Stimulated activated CD4-positive, alpha-beta T cell treated with anti-CD3 and anti-CD28 coated beads, TNF-alpha, amount 100 ng/mL, for 1 hour (primary cell): Measurements from ENCODE around the gene LUZP2.

ENCODE experiments used
- DNase-seq, 3 donors: peaks; one replicate each; pipeline ENCODE4 v3.0.0-alpha.2; 2020; ENCODE audit warnings: low read depth in 3 of 3, low spot score in 1 of 3

The LUZP2 gene

GRCh38 chr11:24628224-24628776 lies 131.4 kb downstream of the LUZP2 start:
- no peak for DNase-seq

GRCh38 chr11:24634606-24635160 lies 137.8 kb downstream of the LUZP2 start:
- no peak for DNase-seq

GRCh38 chr11:24635588-24636290 lies 138.9 kb downstream of the LUZP2 start:
- DNase-seq, result no peak

- no peak for DNase-seq
Measured at GRCh38 chr11:24636291-24636629, 139.4 kb downstream of the LUZP2 start.

- no peak for DNase-seq
Measured at GRCh38 chr11:24637520-24637919, 140.7 kb downstream of the LUZP2 start.

GRCh38 chr11:24642648-24643047 lies 145.8 kb downstream of the LUZP2 start:
- DNase-seq, result no peak

- DNase-seq, result no peak
Measured at GRCh38 chr11:24645563-24645962, 148.7 kb downstream of the LUZP2 start.

- no peak for DNase-seq
Measured at GRCh38 chr11:24651873-24652272, 155.0 kb downstream of the LUZP2 start.

GRCh38 chr11:24653901-24654300 lies 157.0 kb downstream of the LUZP2 start:
- no peak for DNase-seq

GRCh38 chr11:24661331-24661730 lies 164.5 kb downstream of the LUZP2 start:
- DNase-seq, result no peak

- DNase-seq, result no peak
Measured at GRCh38 chr11:24664399-24664798, 167.5 kb downstream of the LUZP2 start.

- DNase-seq, result no peak
Measured at GRCh38 chr11:24667353-24667968, 170.6 kb downstream of the LUZP2 start.

- no peak for DNase-seq
Measured at GRCh38 chr11:24678703-24679348, 182.0 kb downstream of the LUZP2 start.

- DNase-seq, result no peak
Measured at GRCh38 chr11:24679821-24680351, 183.0 kb downstream of the LUZP2 start.

GRCh38 chr11:24683583-24683982 lies 186.7 kb downstream of the LUZP2 start:
- no peak for DNase-seq

GRCh38 chr11:24685821-24686220 lies 189.0 kb downstream of the LUZP2 start:
- no peak for DNase-seq

GRCh38 chr11:24687531-24688147 lies 190.8 kb downstream of the LUZP2 start:
- DNase-seq, result no peak

GRCh38 chr11:24688981-24689380 lies 192.1 kb downstream of the LUZP2 start:
- no peak for DNase-seq

- no peak for DNase-seq
Measured at GRCh38 chr11:24697522-24698111, 200.8 kb downstream of the LUZP2 start.

GRCh38 chr11:24704716-24705115 lies 207.9 kb downstream of the LUZP2 start:
- DNase-seq, result no peak

GRCh38 chr11:24705474-24705873 lies 208.6 kb downstream of the LUZP2 start:
- DNase-seq, result no peak
